Right lobe of liver (tissue), 4 donors: ENCODE results near the gene KCNJ4.

Experiments
- CTCF ChIP-seq, 4 donors: fragments of 200-600 bp in 3 of 4; fragments of 450-650 bp in 1 of 4; IDR thresholded peaks; one replicate each; pipeline versions ENCODE4 v1.5.1 to v1.8.0; 2016 to 2022; ENCODE audit warnings: antibody characterized with exemption in 4 of 4, mild to moderate bottlenecking in 2 of 4
- POLR2A ChIP-seq: fragments of 450-650 bp; IDR thresholded peaks from one replicate; pipeline ENCODE4 v1.6.1; 2017; ENCODE audit warnings: antibody characterized with exemption, mild to moderate bottlenecking
- donor health status: DM: no; HTN: no; CAD: no.
- donor health status: DM: no; HTN: no; CAD: no.
- donor health status: DM: no; HTN: yes; CAD: no.

GRCh38 chr22:38419858-38420160 lies 35.2 kb downstream of the KCNJ4 start:
- TF ChIP-seq POLR2A (no peak), CTCF (IDR thresholded peaks at IDR 0.05) (no peak)
